Measurements from ENCODE around the gene HECTD4. TPM values are rescaled to one million over a fixed set of nuclear protein-coding genes. Genes with fewer than 3 reads are reported as not detected.

HECTD4 gene
- total RNA-seq, 1 donor from 2014 or later: 30.5 TPM

DNA sequence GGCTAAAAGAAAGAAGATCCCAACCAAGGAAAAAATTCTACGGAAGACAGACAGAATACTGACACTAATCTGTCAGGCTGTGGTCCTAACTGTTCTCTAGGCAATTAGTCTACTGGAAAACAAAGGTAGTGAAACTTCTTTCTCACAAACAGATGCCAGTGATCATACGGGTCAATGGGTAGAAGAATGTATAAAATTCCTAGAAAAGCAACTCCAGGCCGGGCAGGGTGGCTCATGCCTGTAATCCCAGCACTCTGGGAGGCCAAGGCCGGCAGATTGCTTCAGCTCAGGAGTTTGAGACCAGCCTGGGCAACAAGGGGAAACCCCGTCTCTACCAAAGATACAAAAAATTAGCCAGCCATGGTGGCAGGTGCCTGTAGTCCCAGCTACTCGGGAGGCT, 64.8 kb downstream of the HECTD4 start:
- ATAC-seq: no peak

GRCh38 chr12:112314981-112315380, 67.2 kb downstream of the HECTD4 start:
- no peak for ATAC-seq

DNA sequence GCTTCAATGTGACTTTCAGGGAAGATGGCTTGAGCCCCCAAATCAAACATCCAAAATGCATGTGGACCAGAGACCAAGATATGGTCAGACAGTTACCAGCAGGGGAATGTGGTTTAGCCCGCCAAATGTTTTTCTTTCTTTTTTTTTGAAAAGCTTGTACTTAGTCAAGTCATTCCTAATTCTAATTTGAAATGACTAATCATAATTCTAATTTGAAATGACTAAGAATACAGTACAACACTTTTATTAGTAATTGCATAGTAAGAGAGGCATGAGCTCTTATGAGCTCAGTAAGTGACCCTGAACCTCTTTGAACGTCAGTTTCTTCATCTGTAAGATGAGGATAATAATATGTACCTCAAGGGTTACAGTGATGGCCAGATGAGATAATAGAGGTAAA, 72.4 kb downstream of the HECTD4 start:
- ATAC-seq: no peak

- no peak for ATAC-seq
Measured at GRCh38 chr12:112308652-112309051, 73.6 kb downstream of the HECTD4 start.

DNA sequence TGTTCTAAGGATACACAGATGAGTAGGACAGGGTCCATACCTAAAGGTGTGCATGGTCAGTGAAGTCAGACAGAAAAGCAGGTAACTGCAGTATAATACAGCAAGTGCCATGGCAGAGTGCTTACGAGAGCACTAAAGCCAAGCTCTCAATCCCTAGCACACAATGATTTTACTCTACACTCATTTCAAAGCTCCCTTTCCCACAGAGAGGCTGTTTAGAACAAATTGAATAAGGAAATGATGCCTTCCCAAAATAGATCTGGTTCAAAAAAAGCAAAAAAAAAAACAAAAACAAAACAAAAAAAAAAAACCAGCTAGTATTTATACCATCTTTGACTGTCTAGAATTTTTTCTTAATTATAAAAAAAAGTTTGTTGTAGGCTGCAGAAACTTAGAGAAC, 74.1 kb downstream of the HECTD4 start:
- no peak for ATAC-seq

GRCh38 chr12:112307317-112308011, 74.8 kb downstream of the HECTD4 start:
- ATAC-seq: no peak

DNA sequence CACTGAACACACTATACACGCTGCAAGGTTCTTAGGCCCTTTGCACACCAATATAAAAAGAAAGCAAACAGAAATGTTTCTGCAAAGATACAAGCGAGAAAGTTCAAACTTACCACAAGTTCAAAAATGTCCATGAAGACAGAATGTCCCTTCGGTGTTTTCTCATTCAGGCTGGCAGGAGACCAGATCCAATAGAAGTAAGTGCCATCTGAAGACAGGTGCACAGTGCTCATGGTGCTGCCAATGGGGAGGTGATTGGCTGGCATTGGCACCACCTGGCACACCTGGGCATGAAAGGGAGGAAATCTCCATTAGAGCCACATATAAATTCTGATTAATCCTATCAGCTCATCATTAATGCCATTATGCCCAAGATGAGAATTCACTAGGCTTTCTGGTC, 76.3 kb downstream of the HECTD4 start:
- ATAC-seq: no peak

GRCh38 chr12:112304436-112304835, 77.8 kb downstream of the HECTD4 start:
- ATAC-seq: no peak

DNA sequence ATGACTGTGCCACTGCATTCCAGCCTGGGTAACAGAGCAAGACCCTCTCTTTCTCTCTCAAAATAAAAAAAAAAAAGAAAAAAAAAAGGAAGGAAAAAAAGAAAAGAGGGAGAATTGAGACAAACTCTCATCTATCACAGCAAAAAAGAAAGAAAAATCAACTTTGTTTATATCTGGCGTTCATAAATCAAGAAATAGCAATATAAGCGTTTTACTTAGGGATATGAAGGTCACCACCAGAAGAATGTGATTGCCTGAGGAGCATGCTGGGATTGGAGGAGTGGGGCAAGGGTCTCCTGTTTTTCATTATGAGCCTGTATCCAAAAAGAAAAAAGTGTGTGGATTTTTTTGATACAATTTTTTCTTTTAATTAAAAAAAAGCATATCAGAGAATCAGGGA, 78.4 kb downstream of the HECTD4 start:
- ATAC-seq: no peak

GRCh38 chr12:112303004-112303403, 79.2 kb downstream of the HECTD4 start:
- ATAC-seq: peak; percentile 88

GRCh38 chr12:112299704-112300103, 82.5 kb downstream of the HECTD4 start:
- ATAC-seq: no peak

DNA sequence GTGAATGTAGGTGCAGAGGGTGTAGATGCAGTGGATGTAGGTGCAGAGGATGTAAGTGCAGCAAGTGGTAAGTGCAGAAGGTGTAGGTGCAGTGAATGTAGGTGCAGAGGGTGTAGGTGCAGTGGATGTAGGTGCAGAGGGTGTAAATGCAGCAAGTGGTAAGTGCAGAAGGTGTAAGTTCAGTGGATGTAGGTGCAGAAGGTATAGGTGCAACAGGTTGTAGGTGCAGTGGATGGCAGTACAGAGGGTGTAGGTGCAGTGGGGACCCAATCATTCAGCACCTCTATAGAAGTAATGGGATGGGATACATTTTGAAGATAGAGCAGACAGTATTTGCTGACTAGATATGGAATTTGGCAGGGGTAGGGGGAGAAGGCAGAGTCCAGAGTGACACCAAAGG, 85.0 kb downstream of the HECTD4 start:
- ATAC-seq: no peak

DNA sequence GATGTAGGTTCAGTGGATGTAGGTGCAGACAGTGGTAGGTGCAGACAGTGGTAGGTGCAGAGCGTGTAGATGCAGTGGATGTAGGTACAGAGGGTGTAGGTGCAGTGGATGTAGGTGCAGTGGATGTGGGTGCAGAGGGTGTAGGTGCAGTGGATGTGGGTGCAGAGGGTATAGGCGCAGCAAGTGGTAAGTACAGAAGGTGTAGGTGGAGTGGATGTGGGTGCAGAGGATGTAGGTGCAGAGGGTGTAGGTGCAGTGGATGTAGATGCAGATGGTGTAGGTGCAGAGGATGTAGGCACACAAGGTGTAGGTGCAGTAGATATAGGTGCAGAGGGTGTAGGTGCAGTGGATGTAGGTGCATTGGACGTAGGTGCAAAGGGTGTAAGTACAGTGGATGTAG, 86.0 kb downstream of the HECTD4 start:
- ATAC-seq: no peak

- ATAC-seq: no peak
Measured at GRCh38 chr12:112294793-112295192, 87.4 kb downstream of the HECTD4 start.

DNA sequence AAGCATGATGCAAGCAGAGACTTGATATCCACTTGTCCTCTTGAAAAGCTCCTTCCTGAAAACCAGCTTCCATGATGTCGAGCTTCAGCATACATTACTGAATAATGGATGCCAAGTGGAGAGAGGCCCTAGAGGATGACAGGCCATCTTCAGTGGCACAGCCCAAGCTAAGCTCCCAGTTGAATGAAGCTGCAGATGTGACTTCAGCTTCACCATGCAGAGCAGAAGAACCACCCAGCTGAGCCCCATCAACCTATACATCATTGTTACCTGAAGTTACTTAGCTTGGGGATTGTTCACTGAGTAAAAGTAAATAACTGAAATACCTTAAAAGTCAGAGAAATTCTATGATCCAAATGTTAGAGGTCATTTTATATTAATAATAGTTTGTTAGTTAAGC, 93.6 kb downstream of the HECTD4 start:
- ATAC-seq: no peak

GRCh38 chr12:112285600-112286401, 96.4 kb downstream of the HECTD4 start:
- no peak for ATAC-seq

DNA sequence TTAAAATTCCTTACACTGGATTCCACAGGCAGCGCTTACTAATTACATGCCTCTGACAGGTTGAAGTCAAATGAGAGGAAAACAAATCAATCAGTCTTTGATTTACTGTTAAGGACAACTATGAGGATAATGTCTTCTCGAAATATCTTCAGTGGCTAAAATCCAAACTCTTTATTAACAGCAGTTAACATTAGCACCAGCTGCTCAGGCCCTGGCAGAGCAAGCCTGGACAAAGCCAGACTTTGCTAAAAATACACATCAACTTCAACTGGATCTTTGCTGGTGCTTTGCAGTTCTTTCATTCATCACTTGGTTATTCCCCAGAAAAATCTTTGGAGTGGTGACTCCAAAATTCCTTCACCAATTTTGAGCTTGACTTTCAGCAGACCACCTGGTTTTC, 98.7 kb downstream of the HECTD4 start:
- peak; percentile 44 for ATAC-seq

GRCh38 chr12:112282920-112283319, 99.3 kb downstream of the HECTD4 start:
- ATAC-seq: peak; percentile 77

DNA sequence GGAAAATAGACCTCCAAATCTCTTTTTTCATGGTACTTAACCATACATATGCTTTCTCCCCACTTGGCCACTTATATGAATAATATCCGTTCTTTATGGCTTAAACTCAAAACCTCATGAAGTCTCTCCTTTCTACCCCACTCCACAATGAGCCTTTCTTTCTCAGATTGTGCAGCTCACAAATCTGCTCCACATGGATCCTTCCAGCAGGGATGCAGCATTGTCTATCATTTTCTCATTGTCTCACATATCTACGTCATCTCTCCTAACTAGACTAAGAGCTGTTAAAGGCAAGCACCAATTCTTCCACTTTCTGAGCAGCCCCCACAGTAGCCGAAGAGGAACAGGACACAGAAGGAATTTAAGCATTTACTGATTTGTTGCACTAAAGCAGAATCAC, 106.4 kb downstream of the HECTD4 start:
- no peak for ATAC-seq

GRCh38 chr12:112275207-112275606, 107.0 kb downstream of the HECTD4 start:
- ATAC-seq: peak; percentile 64

DNA sequence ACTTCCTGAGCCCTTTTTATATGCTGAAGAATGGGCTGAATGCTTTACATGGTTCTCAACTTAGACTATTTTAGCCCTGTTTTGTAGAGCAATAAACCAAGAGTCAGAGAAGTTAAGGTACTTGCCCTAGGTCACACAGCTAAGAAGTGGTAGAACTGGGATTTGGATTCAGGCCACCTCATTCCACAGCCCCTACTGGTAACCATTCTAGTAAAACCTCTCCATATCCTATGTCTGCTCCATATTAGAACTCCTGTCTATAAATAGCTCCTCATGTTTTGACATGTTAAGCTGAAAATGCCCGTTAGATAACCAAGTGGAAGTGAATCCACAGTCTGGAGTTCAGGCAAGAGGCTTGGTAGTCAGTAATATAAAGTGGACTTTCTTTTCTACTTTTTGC, 111.6 kb downstream of the HECTD4 start:
- ATAC-seq: no peak

GRCh38 chr12:112266473-112266872, 115.8 kb downstream of the HECTD4 start:
- no peak for ATAC-seq

DNA sequence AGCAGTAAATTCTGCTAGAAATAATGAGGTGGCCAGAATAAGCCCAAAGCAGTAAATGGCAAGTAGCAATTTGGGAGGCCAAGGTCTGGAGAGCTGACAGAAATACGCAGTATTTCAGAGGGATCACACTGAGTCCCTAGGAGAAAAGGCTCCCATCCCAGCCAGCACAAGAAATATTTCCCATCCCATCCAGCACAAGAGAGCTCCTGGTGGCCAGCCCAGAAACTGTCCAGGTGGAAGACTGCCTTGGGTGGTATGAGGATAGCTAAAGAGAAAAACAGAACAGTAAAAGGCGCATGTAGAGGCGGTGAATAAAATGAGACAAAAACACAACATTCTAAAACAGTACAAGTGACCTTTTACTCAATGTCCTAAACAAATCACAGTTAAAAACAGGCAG, 120.7 kb downstream of the HECTD4 start:
- ATAC-seq: no peak

- no peak for ATAC-seq
Measured at GRCh38 chr12:112258926-112259325, 123.3 kb downstream of the HECTD4 start.
